ENCODE results near the gene EEF1A2. TPM values are rescaled to one million over a fixed set of nuclear protein-coding genes. Genes with fewer than 3 reads are reported as not detected.

Gene EEF1A2
- total and polyA plus RNA-seq, 2 of the 4 experiments (the other 2 are of a cell fraction): 1.3 to 4.6 TPM

- WGBS, 2 experiments (ENCODE audit: extremely low coverage in 2 of 2, insufficient read length in 1 of 2): 58% methylated on average over 20 of the region's 49 CpGs; no CpG with 5 or more reads in 1 of the 2 experiments
- Histone ChIP-seq H3K27me3 (ENCODE audit: control insufficient read depth, insufficient read depth, low read length) (peaks cover 4% of the 10 kb centered on the region; the same call in 1 of the 2 replicates), H3K18ac (ENCODE audit: low read depth, low read length) (no peak overlapping the region), H4K20me1 (ENCODE audit: insufficient read depth, low read length) (no peaks in the 10 kb centered on the region), H3K56ac (ENCODE audit: extremely low read depth, insufficient read depth, low read length) (no peak overlapping the region), H3K79me1 (ENCODE audit: low read depth in 1 of 2, low read length in 2 of 2) (no peaks in the 10 kb centered on the region), H3K4me3 (ENCODE audit: insufficient read depth, low read depth, low read length) (no peak overlapping the region), H2BK120ac (ENCODE audit: low read depth, low read length) (no peak overlapping the region), H2BK15ac (ENCODE audit: low read depth, low read length) (no peak overlapping the region), H2AFZ (replicated peaks; ENCODE audit: low read length, poor library complexity) (no peak overlapping the region), H4K8ac (ENCODE audit: low read depth in 2 of 2, low read length in 2 of 2) (no peak overlapping the region), H2BK5ac (ENCODE audit: low read depth, low read length, poor library complexity, severe bottlenecking) (no peak overlapping the region), H3K4me1 (ENCODE audit: control insufficient read depth, insufficient read depth, low read length) (no peaks in the 10 kb centered on the region; the same call in 1 of the 2 replicates), H3K9me3 (ENCODE audit: control insufficient read depth, insufficient read depth, low read length) (no peaks in the 10 kb centered on the region), H4K91ac (ENCODE audit: insufficient read depth, low read depth, low read length) (no peak overlapping the region), H3K14ac (replicated peaks; ENCODE audit: low read depth, low read length) (no peak overlapping the region), H4K5ac (ENCODE audit: low read depth, low read length) (no peak overlapping the region), H3K23ac (ENCODE audit: low read depth, low read length) (no peak overlapping the region), H3K4me2 (ENCODE audit: low read depth, low read length) (no peak overlapping the region), H3K4ac (ENCODE audit: low read depth, low read length) (no peak overlapping the region), H3K27ac (ENCODE audit: insufficient read depth, low read length) (no peak overlapping the region), H2AK9ac (replicated peaks; ENCODE audit: low read depth, low read length, poor library complexity) (peak overlapping the region; percentile 16), H2AK5ac (ENCODE audit: low read depth, low read length) (no peak overlapping the region), H3K36me3 (ENCODE audit: control insufficient read depth, insufficient read depth, low read length) (no peaks in the 10 kb centered on the region), H3K9me1 (ENCODE audit: insufficient read depth, low read length) (no peaks in the 10 kb centered on the region), H3K9ac (ENCODE audit: low read depth, low read length) (no peak overlapping the region), H2BK20ac (ENCODE audit: low read depth, low read length) (no peak overlapping the region)
- TF ChIP-seq CTCF (conservative IDR thresholded peaks at IDR 0.05; ENCODE audit: low read depth, low read length): no peak
- TF ChIP-seq SMC3 (IDR thresholded peaks at IDR 0.05; ENCODE audit: low read depth, low read length): no peak
- TF ChIP-seq MAFK (IDR thresholded peaks at IDR 0.05; ENCODE audit: low read depth, low read length): no peak
- TF ChIP-seq MXI1 (IDR thresholded peaks at IDR 0.05; ENCODE audit: borderline replicate concordance, low read depth, low read length): no peak
- no peak for TF ChIP-seq ELK1 (IDR thresholded peaks at IDR 0.05; ENCODE audit: borderline replicate concordance, low read depth, low read length)
- TF ChIP-seq CEBPB (IDR thresholded peaks at IDR 0.05; ENCODE audit: low read depth, low read length): no peak
- TF ChIP-seq NFE2L2 (IDR thresholded peaks at IDR 0.05; ENCODE audit: low read depth, low read length): no peak
- no peak for TF ChIP-seq FOS (IDR thresholded peaks at IDR 0.05; ENCODE audit: low read depth, low read length)
- no peak for TF ChIP-seq MAZ (IDR thresholded peaks at IDR 0.05; ENCODE audit: borderline replicate concordance, low read depth, low read length)
- TF ChIP-seq BHLHE40 (IDR thresholded peaks at IDR 0.05; ENCODE audit: low read depth, low read length): no peak
- TF ChIP-seq USF2 (IDR thresholded peaks at IDR 0.05; ENCODE audit: low read depth, low read length): no peak
- TF ChIP-seq POLR2A (IDR thresholded peaks at IDR 0.05; ENCODE audit: low read depth, low read length): no peak
- TF ChIP-seq CHD1 (IDR thresholded peaks at IDR 0.05; ENCODE audit: low read depth, low read length): no peak
- no peak for TF ChIP-seq RFX5 (IDR thresholded peaks at IDR 0.05; ENCODE audit: low read depth, low read length)
- no peak for TF ChIP-seq RCOR1 (IDR thresholded peaks at IDR 0.05; ENCODE audit: insufficient replicate concordance, low read length)
- intact Hi-C loops (cut with micrococcal nuclease) (loop anchor here (5.0 to 10.0 kb wide), 3 partner anchors 120 to 522 kb away; partner anchors contain the start of genes RTEL1, STMN3 and UCKL1), dilution Hi-C loops (cut with HindIII; ENCODE audit: low sequenced_read_pairs, unreplicated experiment) (no loop called here), in situ Hi-C loops (cut with MboI; ENCODE audit: low sequenced_read_pairs) (loop anchor here (10.0 kb wide), 2 partner anchors 330 to 440 kb away; partner anchors contain the start of genes ABHD16B, SAMD10 and TPD52L2)
- BruUV-seq (replicated peaks): no TSS peak
- POLR2A ChIA-PET (ENCODE audit: unreplicated experiment): no interaction called here
- ATAC-seq (ENCODE audit: low read depth) (no peak), DNase-seq (no peak)
- CTCF ChIA-PET: no interaction called here
Observed at GRCh38 chr20:63534831-63535651, 36.2 kb upstream of the EEF1A2 start.

Data from IMR-90 (cell line).